Naive thymus-derived CD8-positive, alpha-beta T cell (primary cell): ENCODE data around the gene SKI. TPM values are rescaled to one million over a fixed set of nuclear protein-coding genes. Genes with fewer than 3 reads are reported as not detected.

Experiments
- ATAC-seq, 2 donors: fragments of 150-1000 bp; cut with Tn5 transposase in 1 of 2; sonication (Bioruptor Pico), chemical (Tn5 transposase) in 1 of 2; 1 replicate in 1 of 2; 2 replicates in 1 of 2; pipeline ENCODE4 v1.10.0; 2021; ENCODE audit warnings: mild to moderate bottlenecking in 2 of 2, moderate library complexity in 2 of 2
- POLR2A ChIA-PET: fragments of 350-600 bp; sonication (Branson Sonifier 250); formaldehyde crosslinking; loops from one replicate; lab custom pipeline; 2021; ENCODE audit warnings: antibody characterized with exemption; lab: Charles Lee
- DNase-seq, 10 donors: peaks; one replicate each; pipeline versions ENCODE4 v3.0.0 to v3.0.0-alpha.2; 2020 to 2022
- H3K27ac Mint-ChIP-seq, 10 donors: one replicate each; pipeline ENCODE4 v1.8.0; 2020 to 2022; ENCODE audit warnings: mild to moderate bottlenecking in 10 of 10, mixed read lengths in 10 of 10, moderate library complexity in 4 of 10, inconsistent platforms in 1 of 10
- H3K27me3 Mint-ChIP-seq, 5 donors: one replicate each; pipeline ENCODE4 v1.8.0; 2021 to 2022; ENCODE audit warnings: mixed read lengths in 5 of 5
- H3K36me3 Mint-ChIP-seq, 3 donors: one replicate each; pipeline ENCODE4 v1.8.0; 2020 to 2022; ENCODE audit warnings: mixed read lengths in 3 of 3, mild to moderate bottlenecking in 2 of 3, inconsistent platforms in 1 of 3
- H3K4me1 Mint-ChIP-seq, 4 donors: one replicate each; pipeline ENCODE4 v1.8.0; 2021 to 2022; ENCODE audit warnings: mixed read lengths in 4 of 4
- H3K4me3 Mint-ChIP-seq, 10 donors: one replicate each; pipeline ENCODE4 v1.8.0; 2020 to 2022; ENCODE audit warnings: mild to moderate bottlenecking in 10 of 10, mixed read lengths in 10 of 10, moderate library complexity in 6 of 10, inconsistent platforms in 1 of 10
- H3K9me3 Mint-ChIP-seq, 9 donors: one replicate each; pipeline ENCODE4 v1.8.0; 2020 to 2022; ENCODE audit warnings: mixed read lengths in 9 of 9, mild to moderate bottlenecking in 3 of 9, inconsistent platforms in 1 of 9, moderate library complexity in 1 of 9
- polyA plus RNA-seq, 3 donors: library from polyadenylated mRNA; unstranded; fragments of 300-500 nt; fragmentation: Illumina TruSeq; gene quantifications; one replicate each; pipeline ENCODE4 v1.2.3, GENCODE V29; 2021
- total RNA-seq, 8 experiments: library from RNA in 2 of 8; stranded (reverse) in 2 of 8; gene quantifications; one replicate each; pipeline ENCODE4 v1.2.3 and lab custom pipeline; 2021 to 2026

Gene SKI
- total and polyA plus RNA-seq, 5 experiments from 2014 or later: 0.30 to 105 (median 0.80) TPM

DNA sequence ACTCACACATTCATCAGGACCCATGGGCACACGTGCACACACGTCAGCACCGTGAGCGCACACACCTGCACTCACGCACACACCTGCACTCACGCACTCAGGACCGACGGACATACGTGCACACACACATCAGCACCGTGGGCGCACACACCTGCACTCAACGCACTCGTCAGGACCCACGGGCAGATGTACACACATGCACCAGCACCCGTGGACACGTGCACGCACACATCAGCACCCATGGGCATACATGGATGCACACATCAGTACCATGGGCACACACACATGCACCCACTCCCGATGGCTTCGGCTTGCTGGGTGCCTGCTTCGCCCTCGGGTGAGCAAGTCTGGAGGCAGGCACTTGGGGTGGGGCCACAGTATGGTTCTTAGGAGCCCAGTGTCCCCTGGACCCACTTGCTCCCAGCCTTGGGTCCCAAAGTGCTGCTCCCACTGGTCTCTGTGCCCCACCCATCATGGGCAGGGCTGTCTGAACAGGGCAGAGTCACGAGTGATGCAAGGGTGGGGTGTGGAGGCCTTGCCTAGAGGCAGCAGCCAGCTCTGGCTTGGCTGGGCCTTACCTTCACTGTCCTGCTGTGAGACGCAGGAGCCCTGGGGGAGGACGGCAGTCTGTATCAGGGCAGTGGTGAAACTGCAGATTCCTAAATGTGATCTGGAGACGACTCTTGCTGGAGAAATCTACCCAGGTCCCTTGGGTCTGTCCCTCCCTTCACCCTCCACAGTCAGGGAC lies 49.8 kb downstream of the SKI start:
- ATAC-seq (no peak), DNase-seq (no peak)
- Mint-ChIP-seq H3K9me3 (no peaks in the 10 kb centered on the region), H3K36me3 (peaks cover 0 to 8% (median 0%) of the 10 kb centered on the region in 3 donors), H3K4me3 (peak overlapping the region in 4 of 10 donors; percentile 6 to 59 (median 30)), H3K4me1 (peaks cover 30 to 71% (median 64%) of the 10 kb centered on the region in 4 donors), H3K27ac (peak overlapping the region in 8 of 10 donors; percentile 19 to 96 (median 62)), H3K27me3 (no peaks in the 10 kb centered on the region)
- POLR2A ChIA-PET: no interaction called here

GRCh38 chr1:2278591-2279209 lies 50.6 kb downstream of the SKI start:
- DNase-seq (no peak), ATAC-seq (peak in 1 of 2 donors; percentile 7)
- Mint-ChIP-seq H3K4me3 (peak overlapping the region in 6 of 10 donors; percentile 22 to 75 (median 36)), H3K9me3 (no peaks in the 10 kb centered on the region), H3K4me1 (peaks cover 26 to 69% (median 58%) of the 10 kb centered on the region in 4 donors), H3K27ac (peak overlapping the region in 9 of 10 donors; percentile 43 to 96 (median 78)), H3K36me3 (peaks cover 0 to 6% (median 0%) of the 10 kb centered on the region in 3 donors), H3K27me3 (no peaks in the 10 kb centered on the region)
- POLR2A ChIA-PET: no interaction called here

DNA sequence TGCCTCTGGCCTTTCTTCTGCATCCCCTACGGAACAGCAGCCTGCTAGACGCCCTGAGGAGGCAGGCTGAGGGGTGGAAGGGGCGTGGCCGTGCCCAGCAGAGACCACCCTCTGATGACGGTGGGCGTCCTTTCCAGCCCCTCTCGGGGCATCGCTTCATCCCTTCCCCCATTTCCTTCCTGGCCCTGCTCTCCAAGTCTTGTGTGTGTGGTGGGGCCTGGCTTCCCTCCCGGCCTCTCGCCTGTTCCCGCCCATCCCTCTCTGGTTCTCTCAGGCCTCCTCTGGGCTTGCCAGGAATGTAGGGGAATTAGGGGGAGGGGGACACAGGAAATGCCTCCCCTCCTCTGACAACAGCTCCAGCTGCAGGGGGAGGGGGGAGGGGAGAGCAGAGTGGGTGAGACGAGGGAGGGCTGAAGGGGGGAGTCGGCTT lies 51.1 kb downstream of the SKI start:
- Mint-ChIP-seq H3K9me3 (no peaks in the 10 kb centered on the region), H3K4me1 (peaks cover 25 to 65% (median 55%) of the 10 kb centered on the region in 4 donors), H3K36me3 (peaks cover 0 to 6% (median 0%) of the 10 kb centered on the region in 3 donors), H3K27me3 (no peaks in the 10 kb centered on the region), H3K4me3 (peak overlapping the region in 6 of 10 donors; percentile 22 to 75 (median 47)), H3K27ac (peak overlapping the region in 9 of 10 donors; percentile 43 to 94 (median 78))
- ATAC-seq (peak; percentile 10 to 29), DNase-seq (no peak)
- POLR2A ChIA-PET: no interaction called here

DNA sequence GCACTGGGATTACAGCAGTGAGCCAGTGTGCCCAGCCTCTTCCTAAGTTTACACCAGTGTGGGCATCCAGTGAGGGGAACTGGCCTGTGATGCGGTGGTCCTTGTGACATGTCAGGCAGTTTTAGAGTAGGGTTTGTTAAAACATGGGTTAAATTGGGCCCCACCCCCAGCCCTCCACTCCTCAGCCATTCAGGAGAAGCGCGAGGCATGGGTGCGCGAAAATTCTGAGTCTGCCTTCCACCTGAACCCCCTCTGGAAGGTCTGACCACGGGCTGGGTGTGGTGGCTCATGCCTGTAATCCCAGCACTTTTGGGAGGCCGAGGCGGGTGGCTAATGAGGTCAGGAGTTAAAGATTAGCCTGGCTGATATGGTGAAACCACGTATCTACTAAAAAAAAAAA lies 51.7 kb downstream of the SKI start:
- ATAC-seq: no peak
- peak overlapping the region in 4 of 10 donors; percentile 26 to 75 (median 51) for H3K4me3 Mint-ChIP-seq
- H3K27me3 Mint-ChIP-seq: no peaks in the 10 kb centered on the region
- POLR2A ChIA-PET: interaction anchor here (0.7 kb wide), 1 partner anchor 24 kb away, joined by 3 read pairs; no protein-coding TSS in a partner anchor
- no peak for DNase-seq
- H3K4me1 Mint-ChIP-seq: peaks cover 23 to 61% (median 50%) of the 10 kb centered on the region in 4 donors
- H3K9me3 Mint-ChIP-seq: no peaks in the 10 kb centered on the region
- peak overlapping the region in 9 of 10 donors; percentile 46 to 94 (median 73) for H3K27ac Mint-ChIP-seq
- peaks cover 0 to 6% (median 0%) of the 10 kb centered on the region in 3 donors for H3K36me3 Mint-ChIP-seq

DNA sequence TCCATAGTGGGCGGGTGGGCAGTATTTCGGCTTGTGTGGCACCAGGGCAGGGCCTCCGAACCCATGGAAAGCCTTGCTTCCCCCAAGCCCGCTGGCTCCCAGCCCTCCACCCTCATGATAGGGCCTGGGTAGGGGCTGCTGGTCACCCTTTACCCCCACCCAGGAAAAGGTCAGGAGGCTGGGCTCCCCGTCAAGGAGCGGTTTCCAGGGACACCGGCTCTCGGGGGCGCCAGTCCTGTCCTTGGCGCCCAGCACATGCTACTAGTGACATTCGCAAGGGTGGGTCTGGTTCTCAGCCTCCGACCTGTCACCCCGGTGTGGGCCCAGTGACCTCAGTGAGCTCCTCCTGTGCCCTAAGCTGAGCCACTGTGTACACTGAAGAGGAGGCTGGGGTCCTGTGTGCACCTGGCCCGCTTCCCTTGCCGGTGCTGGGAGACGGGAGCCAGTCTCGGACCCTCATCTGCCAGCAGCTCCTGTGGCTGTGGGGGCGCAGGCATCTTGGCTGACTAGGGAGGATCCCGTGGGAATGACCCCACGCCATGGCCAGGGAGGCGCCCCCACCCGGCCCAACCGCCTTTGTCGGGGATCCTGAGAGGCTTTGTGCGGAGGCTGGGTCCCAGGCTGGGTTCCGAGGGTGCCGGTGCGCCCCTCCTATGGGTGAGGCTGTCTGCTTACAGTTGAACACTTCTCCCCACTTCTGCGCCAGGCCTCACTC lies 54.6 kb downstream of the SKI start:
- peak overlapping the region in 4 of 10 donors; percentile 13 to 72 (median 58) for H3K27ac Mint-ChIP-seq
- no peaks in the 10 kb centered on the region for H3K9me3 Mint-ChIP-seq
- H3K36me3 Mint-ChIP-seq: peaks cover 0 to 8% (median 0%) of the 10 kb centered on the region in 3 donors
- POLR2A ChIA-PET: no interaction called here
- no peak for ATAC-seq
- H3K27me3 Mint-ChIP-seq: no peaks in the 10 kb centered on the region
- no peak for DNase-seq
- peaks cover 10 to 49% (median 36%) of the 10 kb centered on the region in 4 donors for H3K4me1 Mint-ChIP-seq
- peak overlapping the region in 1 of 10 donors; percentile 38 for H3K4me3 Mint-ChIP-seq

- POLR2A ChIA-PET: no interaction called here
- Mint-ChIP-seq H3K27me3 (no peaks in the 10 kb centered on the region), H3K4me1 (peaks cover 9 to 50% (median 35%) of the 10 kb centered on the region in 4 donors), H3K27ac (peak overlapping the region in 4 of 10 donors; percentile 15 to 63 (median 40)), H3K4me3 (no peak overlapping the region), H3K9me3 (no peaks in the 10 kb centered on the region), H3K36me3 (peaks cover 0 to 7% (median 0%) of the 10 kb centered on the region in 3 donors)
- no peak for ATAC-seq
- no peak for DNase-seq
These were observed 55.4 kb downstream of the SKI start for GRCh38 chr1:2283371-2283990.

- Mint-ChIP-seq H3K4me1 (peaks cover 7 to 51% (median 37%) of the 10 kb centered on the region in 4 donors), H3K4me3 (peak overlapping the region in 2 of 10 donors; percentile 22 to 65), H3K9me3 (no peaks in the 10 kb centered on the region), H3K36me3 (peaks cover 0 to 7% (median 0%) of the 10 kb centered on the region in 3 donors), H3K27me3 (no peaks in the 10 kb centered on the region), H3K27ac (peak overlapping the region in 4 of 10 donors; percentile 15 to 79 (median 32))
- no peak for ATAC-seq
- DNase-seq: no peak
- POLR2A ChIA-PET: no interaction called here
These were observed 56.1 kb downstream of the SKI start for GRCh38 chr1:2283991-2284895.

DNA sequence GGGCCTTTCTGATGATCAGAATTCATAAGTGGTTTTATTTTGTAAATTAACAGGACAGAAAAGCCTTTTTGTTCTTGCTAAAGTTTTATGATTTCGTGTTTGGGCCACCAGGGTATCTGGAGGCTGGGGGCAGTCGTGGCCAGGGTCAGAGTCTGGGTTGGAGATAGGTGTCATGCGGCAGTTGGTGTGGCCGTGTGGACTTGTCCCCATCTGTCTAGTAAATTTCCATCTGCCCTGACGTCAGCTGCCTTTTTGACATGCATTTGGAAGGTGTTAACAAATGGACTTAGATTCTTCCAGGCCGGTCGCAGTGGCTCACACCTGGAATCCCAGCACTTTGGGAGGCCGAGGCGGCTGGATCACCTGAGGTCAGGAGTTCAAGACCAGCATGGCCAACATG lies 56.8 kb downstream of the SKI start:
- H3K4me3 Mint-ChIP-seq: no peak overlapping the region
- DNase-seq (no peak), ATAC-seq (no peak)
- H3K9me3 Mint-ChIP-seq: no peaks in the 10 kb centered on the region
- peak overlapping the region in 7 of 10 donors; percentile 15 to 57 (median 38) for H3K27ac Mint-ChIP-seq
- POLR2A ChIA-PET: no interaction called here
- H3K36me3 Mint-ChIP-seq: peaks cover 0 to 7% (median 0%) of the 10 kb centered on the region in 3 donors
- H3K4me1 Mint-ChIP-seq: peaks cover 7 to 50% (median 37%) of the 10 kb centered on the region in 4 donors
- H3K27me3 Mint-ChIP-seq: no peaks in the 10 kb centered on the region

- peak overlapping the region in 7 of 10 donors; percentile 40 to 86 (median 64) for H3K27ac Mint-ChIP-seq
- peaks cover 23 to 69% (median 57%) of the 10 kb centered on the region in 4 donors for H3K4me1 Mint-ChIP-seq
- no peak for DNase-seq
- H3K4me3 Mint-ChIP-seq: peak overlapping the region in 6 of 10 donors; percentile 30 to 75 (median 44)
- POLR2A ChIA-PET: no interaction called here
- H3K9me3 Mint-ChIP-seq: no peaks in the 10 kb centered on the region
- peaks cover 0 to 7% (median 0%) of the 10 kb centered on the region in 3 donors for H3K36me3 Mint-ChIP-seq
- H3K27me3 Mint-ChIP-seq: no peaks in the 10 kb centered on the region
- ATAC-seq: no peak
These were observed 58.8 kb downstream of the SKI start for GRCh38 chr1:2286923-2287322.

GRCh38 chr1:2287649-2288048 lies 59.5 kb downstream of the SKI start:
- Mint-ChIP-seq H3K36me3 (peaks cover 0 to 7% (median 0%) of the 10 kb centered on the region in 3 donors), H3K27ac (peak overlapping the region in 4 of 10 donors; percentile 62 to 98 (median 76)), H3K27me3 (no peaks in the 10 kb centered on the region), H3K4me3 (peak overlapping the region in 6 of 10 donors; percentile 22 to 90 (median 70)), H3K9me3 (no peaks in the 10 kb centered on the region), H3K4me1 (peaks cover 26 to 76% (median 64%) of the 10 kb centered on the region in 4 donors)
- ATAC-seq (no peak), DNase-seq (no peak)
- POLR2A ChIA-PET: no interaction called here

DNA sequence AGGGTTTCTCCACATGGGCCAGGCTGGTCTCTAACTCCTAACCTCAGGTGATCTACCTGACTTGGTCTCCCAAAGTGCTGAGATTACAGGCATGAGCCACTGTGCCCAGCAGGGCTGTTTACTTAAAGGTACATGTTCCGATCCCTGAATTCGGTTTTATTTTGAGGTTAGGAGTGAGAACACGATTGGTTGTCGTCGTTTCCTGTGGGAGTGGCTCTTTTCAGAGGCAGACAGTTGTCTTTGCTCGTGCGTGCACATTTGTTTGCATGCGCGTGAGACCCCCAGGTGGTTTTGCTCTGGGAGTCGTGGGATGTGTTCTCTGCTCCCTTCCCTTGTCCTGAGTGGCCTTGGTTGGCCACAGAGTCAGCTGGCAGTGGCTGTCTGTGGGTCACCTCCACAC lies 60.2 kb downstream of the SKI start:
- POLR2A ChIA-PET: interaction anchor here (0.9 to 1.8 kb wide), 4 partner anchors 12 to 59 kb away, joined by 4 to 9 read pairs (median 4); no protein-coding TSS in a partner anchor
- ATAC-seq: peak in 1 of 2 donors; percentile 35

More for the DNA sequence above, 60.2 kb downstream of the SKI start:
- peaks cover 26 to 77% (median 69%) of the 10 kb centered on the region in 4 donors for H3K4me1 Mint-ChIP-seq
- DNase-seq: peak in 5 of 10 donors; percentile 30 to 58 (median 50)
- H3K9me3 Mint-ChIP-seq: no peaks in the 10 kb centered on the region
- H3K36me3 Mint-ChIP-seq: peaks cover 0 to 7% (median 0%) of the 10 kb centered on the region in 3 donors
- no peaks in the 10 kb centered on the region for H3K27me3 Mint-ChIP-seq
- H3K27ac Mint-ChIP-seq: peak overlapping the region; percentile 53 to 98 (median 84)
- peak overlapping the region; percentile 22 to 90 (median 56) for H3K4me3 Mint-ChIP-seq
